Choroid plexus epithelial cell (primary cell): ENCODE measurements around the gene DALRD3.

ENCODE experiments used
- DNase-seq: peaks from one replicate; pipeline ENCODE4 v3.0.0-alpha.2; 2010; ENCODE audit warnings: low read depth
- H3K4me3 ChIP-seq: 2 replicates; pipeline ENCODE4 v1.5.1; 2011; ENCODE audit warnings: low read depth, mild to moderate bottlenecking, control low read depth, low read length, moderate library complexity
- TF ChIP-seq, protein P1 (sequence below): conservative IDR thresholded peaks from 2 replicates; pipeline ENCODE4 v1.5.1; 2011; ENCODE audit warnings: low read depth, mild to moderate bottlenecking, control low read depth, inconsistent platforms, low read length, moderate library complexity

Gene DALRD3

DNA sequence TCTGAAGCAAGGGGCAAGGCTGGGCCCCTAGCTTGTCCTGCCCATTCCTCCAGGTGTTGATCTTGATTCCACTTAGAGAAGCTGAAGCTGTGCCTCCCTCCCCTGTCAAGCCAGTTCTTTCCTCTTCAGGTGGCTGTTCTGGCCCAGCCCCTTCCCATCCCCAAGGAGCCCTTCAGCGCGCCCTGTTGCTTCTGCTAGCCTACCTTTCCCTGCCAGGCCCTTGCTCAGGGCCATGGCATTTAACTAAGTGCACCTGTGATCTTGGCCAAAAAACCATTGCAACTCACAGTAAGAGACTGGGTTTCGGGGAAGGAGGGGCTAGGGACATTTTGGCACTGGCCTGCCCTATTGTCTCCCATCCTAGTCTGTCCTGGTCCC is 13.1 kb downstream of the DALRD3 start:
- DNase-seq = no peak
- TF ChIP-seq, protein P1, sequence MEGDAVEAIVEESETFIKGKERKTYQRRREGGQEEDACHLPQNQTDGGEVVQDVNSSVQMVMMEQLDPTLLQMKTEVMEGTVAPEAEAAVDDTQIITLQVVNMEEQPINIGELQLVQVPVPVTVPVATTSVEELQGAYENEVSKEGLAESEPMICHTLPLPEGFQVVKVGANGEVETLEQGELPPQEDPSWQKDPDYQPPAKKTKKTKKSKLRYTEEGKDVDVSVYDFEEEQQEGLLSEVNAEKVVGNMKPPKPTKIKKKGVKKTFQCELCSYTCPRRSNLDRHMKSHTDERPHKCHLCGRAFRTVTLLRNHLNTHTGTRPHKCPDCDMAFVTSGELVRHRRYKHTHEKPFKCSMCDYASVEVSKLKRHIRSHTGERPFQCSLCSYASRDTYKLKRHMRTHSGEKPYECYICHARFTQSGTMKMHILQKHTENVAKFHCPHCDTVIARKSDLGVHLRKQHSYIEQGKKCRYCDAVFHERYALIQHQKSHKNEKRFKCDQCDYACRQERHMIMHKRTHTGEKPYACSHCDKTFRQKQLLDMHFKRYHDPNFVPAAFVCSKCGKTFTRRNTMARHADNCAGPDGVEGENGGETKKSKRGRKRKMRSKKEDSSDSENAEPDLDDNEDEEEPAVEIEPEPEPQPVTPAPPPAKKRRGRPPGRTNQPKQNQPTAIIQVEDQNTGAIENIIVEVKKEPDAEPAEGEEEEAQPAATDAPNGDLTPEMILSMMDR = no peak

DNA sequence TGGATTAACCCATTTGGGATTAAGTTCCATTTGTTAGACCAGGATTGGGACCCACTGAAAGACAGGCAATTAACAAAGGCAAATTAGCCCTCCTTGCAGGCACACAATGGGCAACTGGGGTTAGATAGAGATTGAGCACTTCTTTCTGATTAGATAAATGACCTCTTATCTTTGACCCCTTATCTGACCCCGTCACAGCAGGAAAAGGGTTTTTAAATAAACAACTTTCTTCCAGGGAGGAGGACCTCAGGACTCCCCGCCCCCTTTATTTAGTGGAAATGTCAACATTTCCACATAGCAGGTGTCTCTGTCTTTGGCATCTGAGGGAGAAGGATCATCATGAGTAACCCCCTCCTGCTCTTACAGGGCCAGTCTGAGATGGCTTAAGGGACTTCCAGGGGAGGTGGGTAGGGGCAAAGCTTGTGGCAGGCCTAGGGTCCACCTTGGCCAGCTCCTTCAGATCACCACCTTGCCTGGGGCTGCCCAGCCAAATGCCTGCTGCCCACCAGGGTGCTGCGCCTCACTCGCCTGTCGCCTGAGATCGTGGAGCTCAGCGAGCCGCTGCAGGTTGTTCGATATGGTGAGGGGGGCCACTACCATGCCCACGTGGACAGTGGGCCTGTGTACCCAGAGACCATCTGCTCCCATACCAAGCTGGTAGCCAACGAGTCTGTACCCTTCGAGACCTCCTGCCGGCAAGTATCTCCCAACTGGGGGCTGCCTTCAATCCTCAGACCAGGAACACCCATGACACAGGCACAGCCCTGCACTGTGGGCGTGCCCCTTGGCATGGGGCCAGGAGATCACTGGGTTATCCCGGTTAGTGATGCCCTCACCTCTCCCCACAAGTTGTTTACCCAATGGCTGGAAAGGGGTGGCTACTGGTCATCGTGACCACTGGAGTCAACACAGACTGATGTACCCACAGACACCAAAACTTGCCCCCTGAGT is 13.8 kb downstream of the DALRD3 start:
- no peak for DNase-seq
- H3K4me3 ChIP-seq = no peak overlapping the region
- TF ChIP-seq, protein P1 = no peak

More for the DNA sequence above, 13.1 kb downstream of the DALRD3 start:
- no peak overlapping the region for H3K4me3 ChIP-seq

DNA sequence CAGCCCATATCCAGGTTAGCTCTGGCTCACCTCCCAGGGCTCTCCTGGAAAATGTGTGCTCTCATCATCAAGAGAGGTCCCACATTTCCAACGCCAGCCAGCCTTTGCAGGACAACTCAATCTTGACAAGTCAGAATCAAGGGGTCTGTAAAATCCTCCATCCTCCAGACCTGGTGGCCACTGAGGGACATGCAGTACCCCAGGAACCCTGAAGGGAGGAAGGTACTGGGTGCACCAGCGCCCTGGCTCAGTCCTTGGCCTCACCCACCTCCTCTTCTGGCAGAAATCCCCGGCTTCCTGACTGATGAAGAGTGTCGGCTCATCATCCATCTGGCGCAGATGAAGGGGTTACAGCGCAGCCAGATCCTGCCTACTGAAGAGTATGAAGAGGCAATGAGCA is 17.2 kb downstream of the DALRD3 start:
- no peak for DNase-seq
- H3K4me3 ChIP-seq = no peak overlapping the region
- TF ChIP-seq, protein P1 = no peak

DNA sequence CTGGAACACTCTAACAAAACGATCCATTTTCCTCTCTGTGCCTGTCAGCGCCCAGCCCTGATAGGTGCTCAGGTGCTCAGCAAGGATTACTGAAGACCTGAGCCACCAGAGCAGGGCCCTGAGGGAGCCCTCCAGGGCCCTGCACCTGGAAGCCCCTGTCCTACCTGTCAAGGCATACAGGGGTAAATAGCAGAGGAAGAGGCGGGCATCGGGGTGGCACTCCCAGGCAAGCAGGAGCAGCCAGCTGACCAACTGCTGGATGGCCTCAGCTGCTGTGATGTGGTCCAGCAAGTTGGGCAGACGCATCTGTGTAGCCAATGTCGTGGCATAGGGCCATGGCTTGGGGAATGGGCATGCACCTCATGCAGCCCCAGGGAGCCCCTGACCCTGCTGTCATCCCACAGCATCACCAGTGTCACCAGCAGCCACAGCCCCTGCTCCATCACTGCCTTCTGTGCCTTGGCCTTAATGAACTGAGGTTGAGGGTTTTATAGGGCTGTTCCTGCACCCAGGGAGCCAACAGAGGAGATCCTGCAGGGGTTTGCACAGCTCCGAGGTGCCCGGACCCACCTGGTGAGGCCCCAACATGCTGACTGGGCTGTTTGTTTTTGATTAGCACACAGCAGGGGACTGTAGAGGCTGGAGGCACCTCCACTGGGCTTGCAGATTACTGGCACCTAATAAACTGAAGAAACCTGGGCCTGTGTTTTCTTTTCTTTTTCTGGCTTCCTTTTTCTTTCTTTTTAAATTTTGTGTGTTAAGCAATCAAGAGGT is 19.1 kb downstream of the DALRD3 start:
- no peak overlapping the region for H3K4me3 ChIP-seq

DNA sequence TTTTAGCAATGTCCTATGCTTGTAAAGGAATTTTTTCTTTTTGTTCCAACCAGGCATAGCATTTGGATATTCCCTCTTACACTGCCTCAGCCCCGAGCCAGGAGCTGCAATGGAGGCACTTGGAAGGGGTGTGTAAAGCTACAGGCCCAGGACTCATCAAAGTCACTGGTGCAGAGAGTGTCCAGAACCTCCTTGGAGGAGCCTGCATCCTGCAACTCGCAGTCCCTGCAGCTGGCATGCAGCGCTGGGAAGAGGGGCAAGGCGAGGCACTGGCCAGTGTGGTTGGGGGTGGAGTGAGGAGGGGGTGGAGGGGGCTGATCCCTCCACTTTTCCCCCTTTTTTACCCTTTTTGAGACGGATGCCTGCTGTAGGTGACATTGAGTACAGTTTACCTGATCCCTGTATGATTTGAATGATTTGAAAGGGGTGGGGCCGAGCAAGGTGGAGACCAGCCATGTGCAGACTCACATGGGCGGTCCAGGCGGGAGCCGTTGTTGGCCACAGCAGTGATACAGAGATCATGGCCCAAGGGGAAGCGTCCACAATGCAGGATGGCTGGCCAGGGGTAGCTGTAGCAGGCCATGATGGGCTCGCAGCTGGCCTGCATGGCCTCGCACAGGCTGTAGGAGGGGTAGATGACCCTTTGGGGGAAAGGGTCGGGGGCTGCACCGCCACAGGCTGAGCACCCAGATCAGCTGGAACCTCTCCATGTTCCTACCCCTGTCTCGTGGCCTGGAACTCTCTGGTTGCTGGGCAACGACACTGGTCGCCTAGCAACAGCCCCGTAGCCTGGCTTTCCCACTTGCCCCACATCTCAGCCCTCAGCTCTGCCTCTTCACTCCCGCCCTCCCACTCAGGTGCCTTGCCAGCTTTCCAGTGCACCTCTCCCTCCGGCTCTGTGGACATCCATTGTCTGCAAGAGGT is 20.4 kb downstream of the DALRD3 start:
- TF ChIP-seq, protein P1 = no peak
- DNase-seq = no peak
- H3K4me3 ChIP-seq = no peak overlapping the region

More for the DNA sequence above, 19.1 kb downstream of the DALRD3 start:
- DNase-seq = no peak
- TF ChIP-seq, protein P1 = no peak

DNA sequence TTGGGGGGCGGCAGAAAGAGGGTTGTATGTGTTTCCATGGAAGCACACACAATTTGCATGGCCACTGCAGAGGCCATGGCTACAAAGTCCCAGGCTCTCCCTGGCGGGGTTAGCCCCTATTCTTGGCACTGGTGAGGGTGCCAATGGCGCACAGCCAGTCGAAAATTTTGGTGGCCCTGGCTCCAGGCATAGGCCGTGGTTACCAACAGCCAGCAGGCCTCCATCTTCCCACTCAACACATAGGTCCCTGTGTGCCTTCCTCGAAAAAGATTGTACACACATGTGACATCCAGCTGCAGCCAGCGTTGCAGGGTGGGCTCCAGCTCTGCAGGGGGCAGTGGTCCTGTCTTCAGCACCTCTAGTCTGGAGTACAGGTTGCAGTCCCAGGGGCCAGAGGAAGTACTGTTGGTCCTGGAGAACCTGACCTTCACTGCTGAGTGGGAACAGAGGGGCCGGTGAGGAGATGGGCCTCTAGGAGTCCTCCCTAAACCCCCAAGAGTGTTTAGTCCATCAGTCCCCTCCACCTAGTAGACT is 21.2 kb downstream of the DALRD3 start:
- H3K4me3 ChIP-seq = no peak overlapping the region
- TF ChIP-seq, protein P1 = no peak
- DNase-seq = no peak
